GM18511 (cell line): ENCODE data around the gene PODXL.

ENCODE experiments used
- ATAC-seq: cut with Tn5 transposase; IDR thresholded peaks from one replicate; pipeline ENCODE4 v1.9.1; 2021; ENCODE audit warnings: mild to moderate bottlenecking, moderate library complexity; ENCODE audit not compliant: unreplicated experiment

PODXL gene

GRCh38 chr7:131564640-131565039 lies 8.2 kb upstream of the PODXL start:
- ATAC-seq: no peak

GRCh38 chr7:131563918-131564317 lies 7.5 kb upstream of the PODXL start:
- ATAC-seq: no peak

GRCh38 chr7:131562941-131563340 lies 6.5 kb upstream of the PODXL start:
- ATAC-seq: no peak

GRCh38 chr7:131560061-131560460 lies 3.6 kb upstream of the PODXL start:
- ATAC-seq: no peak

DNA sequence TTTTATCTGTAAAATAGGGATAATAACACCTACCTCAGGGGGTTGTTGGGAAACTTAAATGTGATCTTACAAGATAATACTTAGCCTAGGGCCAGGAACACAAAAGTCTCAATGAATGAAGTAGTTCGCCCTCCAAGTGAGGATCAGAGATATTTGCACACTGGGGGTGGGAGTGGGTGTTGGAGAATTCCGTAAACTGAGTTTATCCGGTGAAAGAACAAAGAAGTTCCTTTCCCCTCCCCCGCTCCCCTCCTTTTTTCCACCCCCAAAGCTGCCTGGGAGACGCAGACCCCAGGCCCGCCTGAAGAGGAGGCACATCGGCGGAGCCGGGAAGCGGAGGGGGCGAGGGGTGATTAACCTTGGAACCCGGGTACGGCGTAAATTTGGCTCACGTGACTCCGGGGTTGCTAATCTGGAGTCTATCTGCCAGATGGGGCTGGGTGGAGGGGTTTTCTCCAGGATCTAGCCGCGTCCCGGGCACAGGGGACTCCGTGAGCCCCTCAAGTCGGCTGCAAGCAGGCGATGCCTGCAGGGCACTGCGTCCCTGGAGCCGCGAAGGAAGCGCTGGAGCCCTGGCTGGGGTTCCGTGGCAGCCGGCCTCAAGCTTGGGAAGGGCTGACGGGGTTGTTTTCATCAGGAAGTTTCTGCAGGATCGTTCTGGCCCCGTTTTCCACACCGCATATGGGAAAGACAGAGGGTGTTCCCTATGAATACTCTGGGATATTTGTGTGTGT lies 1.4 kb upstream of the PODXL start:
- no peak for ATAC-seq

GRCh38 chr7:131556909-131557651 lies 652 bp upstream of the PODXL start:
- peak; percentile 22 for ATAC-seq

GRCh38 chr7:131555552-131556052 lies 826 bp downstream of the PODXL start:
- no peak for ATAC-seq

- no peak for ATAC-seq
These were observed 1.4 kb downstream of the PODXL start for GRCh38 chr7:131554880-131555516.

- ATAC-seq: no peak
These were observed 2.5 kb downstream of the PODXL start for GRCh38 chr7:131553931-131554330.

GRCh38 chr7:131552053-131552452 lies 4.4 kb downstream of the PODXL start:
- no peak for ATAC-seq

GRCh38 chr7:131550846-131551245 lies 5.6 kb downstream of the PODXL start:
- ATAC-seq: no peak

GRCh38 chr7:131548371-131548770 lies 8.1 kb downstream of the PODXL start:
- ATAC-seq: no peak

DNA sequence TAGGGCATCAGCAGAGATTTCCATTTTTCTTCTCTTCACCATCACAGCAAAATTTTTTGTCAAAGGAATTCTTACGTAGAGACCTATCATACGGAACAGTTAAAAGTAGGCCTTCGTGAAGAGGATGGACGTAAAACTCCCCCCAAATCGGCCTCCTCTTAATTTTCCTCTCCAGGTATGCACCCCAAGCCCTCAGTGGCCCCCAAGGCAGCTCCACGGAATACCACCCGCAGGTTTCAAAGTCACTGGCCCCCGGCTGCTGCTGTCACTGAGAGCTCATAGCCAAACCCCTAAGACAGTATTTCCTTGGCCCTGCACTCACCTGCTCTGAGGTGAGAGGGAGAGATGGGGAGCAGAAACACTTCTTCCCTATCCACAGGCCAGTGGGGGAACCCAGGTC lies 8.8 kb downstream of the PODXL start:
- no peak for ATAC-seq

- no peak for ATAC-seq
These were observed 9.8 kb downstream of the PODXL start for GRCh38 chr7:131546583-131547141.

GRCh38 chr7:131546126-131546525 lies 10.3 kb downstream of the PODXL start:
- ATAC-seq: no peak

DNA sequence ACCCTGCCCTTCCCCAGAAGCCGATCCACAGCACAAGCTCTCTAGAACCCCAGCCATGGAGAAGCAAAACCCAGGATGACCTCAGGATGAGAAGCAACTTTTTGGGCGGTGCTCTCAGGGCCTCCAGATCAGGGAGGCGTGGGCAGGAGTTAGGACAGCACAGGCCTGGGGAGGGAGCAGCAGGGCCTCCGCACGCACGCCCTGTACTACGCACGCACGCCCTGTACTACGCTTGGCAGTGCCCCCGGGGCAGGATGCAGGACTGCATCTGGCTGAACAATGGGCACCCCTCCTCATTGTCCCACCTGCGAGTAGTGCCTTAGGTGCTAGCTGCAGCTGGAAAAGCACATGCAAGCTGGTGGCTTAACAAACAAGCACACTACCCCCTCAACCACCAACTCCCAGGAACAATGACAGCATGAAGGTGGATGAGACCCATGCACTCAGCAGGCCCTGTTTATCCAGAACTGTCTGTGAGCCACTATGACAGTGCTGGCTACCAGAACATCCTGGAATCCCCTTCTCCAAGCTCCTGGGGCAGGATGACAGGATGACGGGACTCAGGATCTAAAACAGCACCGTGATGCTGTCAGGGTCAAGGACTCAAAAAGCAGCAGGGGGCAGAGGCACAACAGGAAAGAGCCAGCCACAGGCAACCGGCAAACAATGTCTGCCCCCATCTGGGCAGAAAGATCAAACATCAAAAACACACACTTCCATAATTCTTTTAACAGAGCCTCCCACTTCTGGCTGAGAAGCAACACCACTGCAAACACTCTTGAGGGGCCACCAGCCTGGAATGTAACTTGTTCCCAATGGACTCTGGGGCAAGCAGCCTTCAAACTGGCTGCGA lies 11.8 kb downstream of the PODXL start:
- ATAC-seq: no peak

DNA sequence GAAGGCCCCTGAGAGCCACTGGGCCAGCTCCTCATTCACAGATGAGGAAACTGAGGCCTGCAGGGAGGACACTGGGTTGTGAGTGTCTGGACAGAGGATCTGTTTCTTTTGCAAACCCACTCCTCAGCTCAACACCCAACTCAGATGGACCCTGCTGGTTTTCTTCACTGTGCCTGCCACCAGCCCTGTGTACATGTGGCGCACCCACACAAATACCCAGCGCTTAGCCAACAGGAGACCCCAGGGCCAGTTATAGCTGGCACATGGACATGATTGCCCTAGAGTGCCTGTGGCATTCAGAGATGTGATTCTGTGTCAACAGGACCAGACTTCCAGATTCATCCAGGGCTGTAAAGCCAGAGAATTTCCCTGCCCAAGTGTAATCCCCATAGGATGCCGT lies 12.4 kb downstream of the PODXL start:
- ATAC-seq: no peak

DNA sequence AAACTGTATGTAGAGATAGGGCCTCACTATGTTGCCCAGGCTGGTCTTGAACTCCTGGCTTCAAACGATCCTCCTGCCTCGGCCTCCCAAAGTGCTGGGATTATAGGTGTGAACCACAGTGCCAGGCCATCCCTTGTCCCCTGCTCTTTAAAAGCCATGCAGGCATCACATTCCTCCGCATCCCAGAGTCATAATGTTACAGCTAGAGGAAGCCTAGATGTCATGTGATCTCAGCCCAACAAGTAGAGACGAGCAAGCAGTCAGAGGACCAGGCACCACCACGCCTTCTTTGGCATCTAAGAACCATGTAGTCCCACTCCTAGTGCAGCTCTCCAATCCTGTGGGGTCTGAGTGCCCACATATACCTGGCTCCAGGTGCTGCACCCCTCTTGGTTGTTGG lies 13.1 kb downstream of the PODXL start:
- no peak for ATAC-seq

DNA sequence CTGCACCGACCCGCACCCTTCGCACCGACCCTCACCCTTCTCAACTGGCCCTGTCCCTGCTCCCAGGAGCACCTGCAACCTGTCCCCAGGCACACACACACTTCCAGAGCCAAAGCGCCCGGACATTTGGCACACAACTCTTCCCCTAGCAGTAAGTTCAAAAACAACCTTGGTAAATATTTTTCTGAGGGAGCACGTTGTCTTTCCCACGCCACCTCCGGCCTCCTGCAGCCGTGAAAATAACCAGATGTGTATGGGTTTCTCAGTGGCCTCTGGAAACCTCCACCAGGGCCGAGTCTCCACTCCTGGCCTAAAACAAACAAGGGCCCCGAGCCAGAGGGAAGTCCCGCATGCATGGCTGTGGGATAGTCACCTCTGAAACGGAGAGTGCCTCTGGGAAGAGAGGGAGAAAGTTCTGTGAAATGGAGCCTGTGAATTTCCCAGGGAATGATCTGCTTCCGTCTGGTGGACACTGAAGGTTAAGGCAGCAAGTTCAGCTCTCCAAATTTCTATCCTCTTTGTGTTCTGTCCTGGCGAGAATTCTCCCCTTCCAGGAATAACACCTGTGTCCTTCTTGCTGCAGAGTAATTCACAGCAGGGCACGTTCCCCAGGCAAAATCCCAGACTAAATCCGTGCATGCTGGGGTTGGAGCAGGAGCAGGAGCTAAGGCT lies 15.8 kb downstream of the PODXL start:
- ATAC-seq: no peak

- no peak for ATAC-seq
These were observed 17.6 kb downstream of the PODXL start for GRCh38 chr7:131538813-131539179.
